Measurements from ENCODE around the gene TAPT1. TPM values are rescaled to one million over a fixed set of nuclear protein-coding genes. Genes with fewer than 3 reads are reported as not detected.

Gene TAPT1
- total RNA-seq, 1 experiment from 2014 or later = 11.1 TPM

DNA sequence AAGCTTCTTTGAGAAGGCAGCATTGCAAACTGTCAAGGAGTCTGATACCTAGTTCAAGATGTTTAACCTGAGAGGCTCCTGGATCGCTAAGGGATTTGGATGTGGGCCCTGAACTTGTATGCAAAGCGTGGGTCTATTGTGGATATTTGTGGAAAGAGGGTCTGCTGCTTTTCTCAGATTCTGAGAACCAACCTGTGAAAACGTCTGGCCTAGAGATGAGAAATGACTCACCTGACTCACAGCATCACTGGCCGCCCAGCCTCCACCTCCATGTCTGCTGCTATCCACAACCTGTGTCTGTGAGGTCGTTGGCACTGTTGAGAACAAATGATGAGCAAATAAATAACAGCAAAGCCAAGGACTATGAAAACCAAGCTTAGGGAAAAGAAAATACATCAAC lies 109.1 kb downstream of the TAPT1 start:
- no peaks in the 10 kb centered on the region for H3K79me1 ChIP-seq (ENCODE audit: insufficient read depth, low read depth, low read length, poor library complexity, severe bottlenecking)
- H3T11ph ChIP-seq (ENCODE audit: low read length) = no peak overlapping the region
- H3K4me1 ChIP-seq (ENCODE audit: insufficient read depth, low read length) = no peaks in the 10 kb centered on the region
- H2BK5ac ChIP-seq (ENCODE audit: insufficient read length, low read length) = no peak overlapping the region
- H4K5ac ChIP-seq (ENCODE audit: insufficient read length, low read depth, low read length) = no peak overlapping the region
- H2BK15ac ChIP-seq (ENCODE audit: low read depth, low read length) = no peak overlapping the region
- no peaks in the 10 kb centered on the region for H3K27me3 ChIP-seq (ENCODE audit: insufficient read depth, low read length)
- TF ChIP-seq CTCF (conservative IDR thresholded peaks at IDR 0.05) = no peak
- no peak overlapping the region for H2BK20ac ChIP-seq (ENCODE audit: low read depth, low read length, poor library complexity, severe bottlenecking)
- no peak overlapping the region for H3K27ac ChIP-seq (ENCODE audit: insufficient read length, low read depth, low read length)
- H2BK120ac ChIP-seq (ENCODE audit: low read depth, low read length, poor library complexity, severe bottlenecking) = no peak overlapping the region
- H3K9ac ChIP-seq (ENCODE audit: extremely low read depth, insufficient read length, low read length) = no peak overlapping the region
- Mint-ChIP-seq H3K9me3 (no peaks in the 10 kb centered on the region), H3K27ac (no peak overlapping the region), H3K4me1 (no peaks in the 10 kb centered on the region), H3K4me3 (no peak overlapping the region), H3K27me3 (ENCODE audit: low read depth) (peaks cover 16% of the 10 kb centered on the region), H3K36me3 (ENCODE audit: insufficient read depth in 1 of 3, low read depth in 3 of 3) (no peaks in the 10 kb centered on the region)
- no peak overlapping the region for H4K91ac ChIP-seq (ENCODE audit: insufficient read length, low read depth, low read length)
- H2AFZ ChIP-seq (ENCODE audit: low read length) = no peak overlapping the region
- H3K4ac ChIP-seq (ENCODE audit: low read depth, low read length) = no peak overlapping the region
- no peak overlapping the region for H3K4me2 ChIP-seq (ENCODE audit: insufficient read depth, insufficient read length, low read length)
- WGBS (ENCODE audit: extremely low coverage, insufficient read length, low lambda C conversion rate) = no CpG with 5 or more reads among the region's 5 CpGs
- H3K14ac ChIP-seq (ENCODE audit: insufficient read depth, low read length) = no peak overlapping the region
- H3K18ac ChIP-seq (ENCODE audit: insufficient read length, low read depth, low read length) = no peak overlapping the region
- H4K8ac ChIP-seq (replicated peaks; ENCODE audit: insufficient read length, low read depth, low read length) = no peak overlapping the region
- no peak overlapping the region for H2BK12ac ChIP-seq (ENCODE audit: insufficient read length, low read depth, low read length)
- H3K56ac ChIP-seq (ENCODE audit: insufficient read length, low read depth, low read length) = no peak overlapping the region
- no peaks in the 10 kb centered on the region for H3K9me3 ChIP-seq (ENCODE audit: control insufficient read depth, low read depth, low read length)
- H3K23ac ChIP-seq (ENCODE audit: insufficient read length, low read depth, low read length) = no peak overlapping the region
- H3K23me2 ChIP-seq (ENCODE audit: insufficient read length, low read depth, low read length, poor library complexity, severe bottlenecking) = no peaks in the 10 kb centered on the region
- peak; percentile 2 for DNase-seq
- no peaks in the 10 kb centered on the region for H3K79me2 ChIP-seq (ENCODE audit: insufficient read depth, low read length)
- H2AK5ac ChIP-seq (ENCODE audit: insufficient read length, low read length) = no peak overlapping the region
- H4K20me1 ChIP-seq (ENCODE audit: control insufficient read depth, insufficient read depth, insufficient read length) = no peaks in the 10 kb centered on the region
